Colonic mucosa (tissue), 4 donors: ENCODE results near the gene PMPCA. TPM values are rescaled to one million over a fixed set of nuclear protein-coding genes. Genes with fewer than 3 reads are reported as not detected.

ENCODE experiments used
- DNase-seq: peaks from one replicate; pipeline ENCODE4 v3.0.0-alpha.2; 2020
- H3K27ac ChIP-seq: fragments of 200-600 bp; one replicate; pipeline ENCODE4 v1.8.0; 2021
- H3K27me3 ChIP-seq: fragments of 200-600 bp; one replicate; pipeline ENCODE4 v1.8.0; 2021
- H3K36me3 ChIP-seq: fragments of 200-600 bp; one replicate; pipeline ENCODE4 v1.8.0; 2021
- H3K4me1 ChIP-seq: fragments of 200-600 bp; one replicate; pipeline ENCODE4 v1.8.0; 2021; ENCODE audit warnings: mild to moderate bottlenecking
- H3K4me3 ChIP-seq: fragments of 200-600 bp; one replicate; pipeline ENCODE4 v1.8.0; 2021
- H3K9ac ChIP-seq, 2 donors: one replicate each; pipeline ENCODE4 v1.7.0; 2013; ENCODE audit warnings: control low read depth in 2 of 2, low read depth in 2 of 2, low read length in 2 of 2
- H3K9me3 ChIP-seq: fragments of 200-600 bp; one replicate; pipeline ENCODE4 v1.8.0; 2021
- intact Hi-C: fragments of 100-400 bp; cut with DNase I; formaldehyde crosslinking; loops from one replicate; pipeline ENCODE4 v1.14.1; 2022
- total RNA-seq, 2 donors: library from RNA; stranded (reverse); fragmentation: NEBNext Ultra II Directional in 1 of 2; extraction: Animal tissue kit (Norgen Biotek cat#: 25700) in 1 of 2; gene quantifications; one replicate each; pipeline ENCODE4 v1.2.1, GENCODE V29; 2021
- TF ChIP-seq, protein P1 (sequence below): fragments of 200-600 bp; IDR thresholded peaks from one replicate; pipeline ENCODE4 v1.8.0; 2022; ENCODE audit warnings: antibody characterized with exemption, mild to moderate bottlenecking
- donor health status: healthy.
- donor health status: DM: no; HTN: no; CAD: no.
- donor health status: DM: no; HTN: no; CAD: no.

Gene PMPCA
- total RNA-seq, 2 donors from 2014 or later = 56.1 to 60.9 TPM

DNA sequence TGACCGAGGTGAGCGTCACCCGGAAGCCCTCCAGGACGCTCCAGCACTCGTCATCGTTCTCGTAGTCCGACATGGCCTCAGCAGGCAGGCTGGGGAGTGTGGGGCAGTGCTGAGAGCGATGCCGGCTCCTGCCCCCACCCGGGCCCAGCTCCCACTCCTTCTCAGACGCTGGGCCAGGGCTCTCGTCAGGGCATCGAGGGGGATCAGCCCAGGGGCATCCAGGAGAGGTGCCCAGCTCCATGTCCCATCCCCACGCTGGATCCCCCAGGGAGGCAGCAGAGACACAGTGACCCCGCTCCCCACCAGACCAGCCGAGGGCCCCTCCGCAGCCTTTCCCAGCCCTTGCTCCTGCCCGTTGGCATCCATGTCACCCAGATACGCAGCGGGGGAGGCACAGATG, 38.5 kb upstream of the PMPCA start:
- intact Hi-C loops = no loop called here
- H3K27ac ChIP-seq = no peak overlapping the region
- TF ChIP-seq, protein P1, sequence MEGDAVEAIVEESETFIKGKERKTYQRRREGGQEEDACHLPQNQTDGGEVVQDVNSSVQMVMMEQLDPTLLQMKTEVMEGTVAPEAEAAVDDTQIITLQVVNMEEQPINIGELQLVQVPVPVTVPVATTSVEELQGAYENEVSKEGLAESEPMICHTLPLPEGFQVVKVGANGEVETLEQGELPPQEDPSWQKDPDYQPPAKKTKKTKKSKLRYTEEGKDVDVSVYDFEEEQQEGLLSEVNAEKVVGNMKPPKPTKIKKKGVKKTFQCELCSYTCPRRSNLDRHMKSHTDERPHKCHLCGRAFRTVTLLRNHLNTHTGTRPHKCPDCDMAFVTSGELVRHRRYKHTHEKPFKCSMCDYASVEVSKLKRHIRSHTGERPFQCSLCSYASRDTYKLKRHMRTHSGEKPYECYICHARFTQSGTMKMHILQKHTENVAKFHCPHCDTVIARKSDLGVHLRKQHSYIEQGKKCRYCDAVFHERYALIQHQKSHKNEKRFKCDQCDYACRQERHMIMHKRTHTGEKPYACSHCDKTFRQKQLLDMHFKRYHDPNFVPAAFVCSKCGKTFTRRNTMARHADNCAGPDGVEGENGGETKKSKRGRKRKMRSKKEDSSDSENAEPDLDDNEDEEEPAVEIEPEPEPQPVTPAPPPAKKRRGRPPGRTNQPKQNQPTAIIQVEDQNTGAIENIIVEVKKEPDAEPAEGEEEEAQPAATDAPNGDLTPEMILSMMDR = no peak
- DNase-seq = no peak
- no peak overlapping the region for H3K4me3 ChIP-seq
- H3K27me3 ChIP-seq = no peaks in the 10 kb centered on the region
- H3K9me3 ChIP-seq = no peaks in the 10 kb centered on the region
- no peaks in the 10 kb centered on the region for H3K4me1 ChIP-seq
- H3K36me3 ChIP-seq = no peaks in the 10 kb centered on the region
- no peak overlapping the region for H3K9ac ChIP-seq

DNA sequence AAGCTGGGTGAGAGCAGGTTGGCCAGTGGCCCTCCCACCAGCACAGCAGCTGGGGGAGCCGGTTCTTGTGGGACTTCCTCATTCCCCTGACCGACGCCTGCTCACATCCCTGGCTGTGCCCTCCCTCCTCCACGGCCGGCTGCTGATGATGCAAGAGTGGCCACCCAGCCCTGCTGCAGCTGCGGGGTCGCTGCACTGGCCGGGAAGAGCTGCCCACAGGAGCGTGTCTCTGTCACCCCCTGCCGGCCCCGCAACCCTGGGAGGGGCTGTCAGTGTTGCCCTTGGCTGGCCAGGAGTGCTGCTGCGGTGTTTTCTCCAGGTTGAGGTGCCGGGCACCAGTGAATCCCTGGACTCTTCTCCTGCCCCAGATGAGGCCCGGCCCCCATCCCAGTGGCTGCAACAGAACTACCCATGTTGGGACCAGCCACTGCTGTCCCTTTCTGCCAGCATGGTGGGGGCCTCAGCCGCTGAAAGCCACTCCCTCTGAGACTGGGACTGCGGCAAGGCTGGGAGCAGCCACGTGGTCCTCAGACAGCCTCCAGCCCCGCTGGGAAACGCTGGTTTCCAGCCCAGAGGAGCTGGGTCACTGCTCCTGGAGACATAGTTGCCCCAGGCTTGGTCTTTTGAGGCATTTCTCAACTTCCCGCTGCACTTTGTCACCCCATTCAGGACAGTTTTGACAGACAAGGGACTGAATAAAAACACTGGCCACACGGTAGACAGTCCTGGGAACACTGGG, 37.7 kb upstream of the PMPCA start:
- Histone ChIP-seq H3K27me3 (no peaks in the 10 kb centered on the region), H3K27ac (no peak overlapping the region), H3K4me1 (no peaks in the 10 kb centered on the region), H3K9me3 (no peaks in the 10 kb centered on the region), H3K9ac (peak overlapping the region in 1 of 2 donors; percentile 2), H3K36me3 (no peaks in the 10 kb centered on the region), H3K4me3 (peak overlapping the region; percentile 5)
- TF ChIP-seq, protein P1 = no peak
- peak; percentile 44 for DNase-seq
- intact Hi-C loops = no loop called here

DNA sequence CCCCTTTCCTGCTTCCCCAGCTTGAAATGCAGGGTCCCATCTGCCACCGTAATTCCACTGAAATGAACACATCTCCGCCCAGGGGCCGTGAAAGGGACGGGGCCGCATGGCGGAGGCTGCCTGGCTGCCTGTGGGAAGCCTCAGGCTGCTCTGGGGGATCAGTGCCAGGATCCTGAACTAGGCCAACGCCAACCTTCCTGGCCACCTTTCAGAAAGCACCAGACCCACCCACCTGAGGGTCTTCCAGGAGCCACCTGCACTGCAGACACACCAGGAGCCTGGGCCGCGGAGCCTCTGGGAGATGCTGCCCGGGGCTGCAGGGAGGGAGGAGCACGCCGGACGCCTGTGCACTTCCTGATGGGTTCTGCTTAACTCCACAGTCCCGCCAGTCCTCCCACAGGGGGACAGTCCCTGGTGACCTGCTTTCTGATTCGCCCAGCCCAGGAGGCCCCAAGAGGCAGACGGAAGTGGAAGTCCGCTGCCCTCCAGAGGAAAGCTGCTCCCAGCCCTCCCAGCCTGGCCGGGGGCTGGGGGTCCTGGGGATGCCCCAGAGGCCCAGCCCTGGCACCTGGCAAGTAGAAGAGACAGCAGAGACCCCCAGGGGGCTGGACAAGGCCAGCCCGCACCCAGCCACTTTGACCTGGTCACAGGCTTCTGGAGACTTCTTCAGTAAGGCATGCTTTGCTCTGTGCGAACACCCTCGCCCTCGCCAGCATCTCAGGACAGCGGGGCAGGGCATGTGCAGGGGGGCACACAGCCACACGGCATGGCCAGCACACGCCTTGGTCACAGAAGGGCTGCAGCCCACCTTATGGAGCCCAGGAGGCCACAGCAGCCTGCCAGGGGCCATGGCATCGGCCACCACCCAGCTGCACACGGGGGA, 36.9 kb upstream of the PMPCA start, which contains the start of gene CARD9:
TSS of gene CARD9 (minus strand) at position 370 of the 883 bp plus-strand sequence. CDS start 1,591 bp downstream, outside the sequence.
- Histone ChIP-seq H3K9me3 (no peaks in the 10 kb centered on the region), H3K36me3 (no peaks in the 10 kb centered on the region), H3K4me3 (peak within 1 kb of the TSS; percentile 5), H3K27me3 (no peaks in the 10 kb centered on the region), H3K27ac (no peak within 1 kb of the TSS), H3K9ac (peak within 1 kb of the TSS; percentile 2 to 12), H3K4me1 (no peaks in the 10 kb centered on the region)
- no peak for DNase-seq
- intact Hi-C loops = no loop called here
- TF ChIP-seq, protein P1 = no peak

DNA sequence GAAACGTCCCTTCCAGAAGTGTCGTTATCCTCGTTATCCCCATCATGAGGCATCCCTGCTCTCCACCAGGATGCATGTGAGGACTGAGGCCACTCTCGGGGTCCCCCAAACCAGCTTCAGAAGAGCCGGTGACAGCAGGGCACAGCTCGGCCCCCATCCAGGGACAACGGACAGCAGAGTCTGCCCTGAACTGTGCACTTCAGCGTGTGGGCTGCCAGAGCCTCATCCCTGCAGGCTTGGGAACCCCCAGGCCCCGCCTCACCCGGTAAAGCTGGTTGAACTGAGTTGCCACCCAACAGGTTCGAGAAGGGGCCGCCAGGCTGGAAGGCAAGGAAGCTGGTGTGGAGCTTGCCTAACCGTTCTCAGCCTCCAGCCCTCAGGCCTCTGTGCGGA, 36.3 kb upstream of the PMPCA start:
- Histone ChIP-seq H3K9ac (peak overlapping the region in 1 of 2 donors; percentile 12), H3K27me3 (no peaks in the 10 kb centered on the region), H3K4me3 (no peak overlapping the region), H3K36me3 (no peaks in the 10 kb centered on the region), H3K27ac (no peak overlapping the region), H3K4me1 (no peaks in the 10 kb centered on the region), H3K9me3 (no peaks in the 10 kb centered on the region)
- no peak for DNase-seq
- TF ChIP-seq, protein P1 = no peak
- intact Hi-C loops = no loop called here

DNA sequence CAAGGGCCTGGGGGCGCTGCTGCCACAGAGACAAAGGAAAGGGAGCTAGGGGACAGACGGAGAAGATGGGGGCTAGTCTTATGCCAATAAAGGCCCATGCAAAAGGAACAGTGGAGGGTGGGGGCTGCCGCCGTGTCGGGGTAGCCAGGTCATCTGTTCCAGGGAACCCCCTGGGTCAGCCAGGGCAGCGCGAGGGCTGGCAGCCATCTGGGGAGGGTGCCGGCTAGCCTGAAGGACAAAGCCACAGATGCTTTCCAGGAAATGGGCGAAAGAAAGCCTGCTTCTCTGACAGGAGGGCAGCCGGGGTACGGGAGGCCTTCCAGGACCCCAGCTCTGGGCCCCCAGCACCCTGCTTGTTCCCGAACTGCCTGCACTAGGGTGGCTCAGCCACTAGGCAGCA, 35.4 kb upstream of the PMPCA start:
- intact Hi-C loops = no loop called here
- TF ChIP-seq, protein P1 = no peak
- H3K4me3 ChIP-seq = no peak overlapping the region
- no peak for DNase-seq
- H3K27me3 ChIP-seq = no peaks in the 10 kb centered on the region
- H3K27ac ChIP-seq = no peak overlapping the region
- no peaks in the 10 kb centered on the region for H3K36me3 ChIP-seq
- no peaks in the 10 kb centered on the region for H3K4me1 ChIP-seq
- H3K9me3 ChIP-seq = no peaks in the 10 kb centered on the region
- H3K9ac ChIP-seq = no peak overlapping the region
